GM18526 (cell line): ENCODE results near the gene TMEM127.

ENCODE experiments used
- POLR2A ChIP-seq: IDR thresholded peaks from 3 replicates; pipeline ENCODE4 v1.6.1; 2011; ENCODE audit not compliant: insufficient read length; ENCODE audit errors: extremely low read depth

TMEM127 gene

GRCh38 chr2:96271995-96272394 lies 6.2 kb upstream of the TMEM127 start:
- TF ChIP-seq POLR2A, result no peak

DNA sequence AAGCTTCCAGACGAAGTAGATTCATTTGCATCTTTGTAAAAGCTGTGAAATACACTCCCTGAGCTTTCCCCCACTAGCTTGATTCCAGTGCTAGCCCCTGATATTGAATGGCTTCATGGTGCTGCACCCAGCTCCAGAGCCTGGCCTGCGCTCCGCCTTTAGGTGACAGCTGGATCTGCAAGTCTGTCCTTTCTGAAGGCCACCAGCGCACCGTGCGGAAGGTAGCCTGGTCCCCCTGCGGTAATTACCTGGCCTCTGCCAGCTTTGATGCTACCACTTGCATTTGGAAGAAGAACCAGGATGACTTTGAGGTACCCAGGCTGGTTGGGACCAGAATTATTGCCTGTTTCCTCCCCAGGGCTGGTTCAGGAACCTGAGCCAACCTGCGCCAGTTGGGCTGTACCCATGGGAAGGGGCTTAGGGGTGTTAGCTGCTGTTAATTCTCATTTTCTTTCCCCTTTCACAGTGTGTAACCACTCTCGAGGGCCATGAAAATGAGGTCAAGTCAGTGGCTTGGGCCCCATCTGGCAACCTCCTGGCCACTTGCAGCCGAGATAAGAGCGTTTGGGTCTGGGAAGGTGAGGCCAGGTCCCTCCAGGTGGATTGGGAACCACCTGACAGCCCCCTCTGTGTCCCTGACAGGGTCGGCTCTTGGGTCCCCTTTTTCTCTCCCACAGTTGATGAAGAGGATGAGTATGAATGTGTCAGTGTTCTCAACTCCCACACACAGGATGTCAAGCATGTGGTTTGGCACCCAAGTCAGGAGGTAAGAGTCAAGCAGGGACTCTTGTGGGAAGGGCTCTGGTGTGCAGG lies 1.6 kb upstream of the TMEM127 start:
- TF ChIP-seq POLR2A, result no peak

DNA sequence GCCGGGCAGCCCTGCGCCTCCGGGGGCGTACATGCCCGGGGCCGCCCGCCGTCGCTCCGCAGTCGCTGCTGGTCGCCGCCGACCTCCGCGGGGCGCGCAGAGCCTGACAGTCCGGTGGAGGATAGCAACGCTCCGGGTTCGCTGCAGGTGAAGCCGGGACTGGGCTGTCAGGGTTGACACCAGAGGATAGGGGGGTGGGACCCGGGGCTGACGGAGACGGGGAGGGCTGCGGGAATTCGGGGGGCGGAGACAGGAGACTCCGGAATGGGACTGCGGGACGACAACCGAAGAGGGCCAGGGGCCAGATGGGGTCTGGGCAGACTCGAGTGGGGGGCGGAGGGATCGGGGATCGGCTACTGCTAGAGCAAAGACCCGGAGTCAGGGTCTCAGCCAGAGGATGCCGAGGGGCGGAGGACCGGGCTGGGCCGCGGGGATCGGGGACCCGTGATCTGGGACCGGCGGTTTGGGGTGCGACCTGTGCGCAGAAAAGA lies 403 bp downstream of the TMEM127 start:
- TF ChIP-seq POLR2A, result no peak

GRCh38 chr2:96264656-96265348 lies 995 bp downstream of the TMEM127 start:
- no peak for TF ChIP-seq POLR2A

GRCh38 chr2:96264086-96264485 lies 1.7 kb downstream of the TMEM127 start:
- no peak for TF ChIP-seq POLR2A

DNA sequence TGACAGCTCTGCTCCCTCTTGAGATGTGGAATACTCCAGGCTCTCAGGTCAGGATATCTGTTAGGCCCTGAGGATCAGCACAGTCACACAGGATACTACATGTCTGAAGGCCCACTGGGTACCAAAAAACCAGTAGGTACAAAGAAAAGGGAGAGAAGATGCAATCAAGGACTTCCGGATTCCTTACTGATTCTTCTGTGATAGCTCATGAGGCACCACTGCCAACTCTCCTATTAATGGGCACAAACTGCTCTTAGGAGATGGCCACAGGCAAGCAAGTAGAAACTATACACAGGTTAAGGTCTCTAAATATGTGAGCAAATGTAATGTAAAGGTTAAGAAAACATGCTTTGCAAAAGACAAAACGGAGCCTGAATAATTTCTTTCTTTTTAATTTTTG lies 3.5 kb downstream of the TMEM127 start:
- TF ChIP-seq POLR2A, result no peak

DNA sequence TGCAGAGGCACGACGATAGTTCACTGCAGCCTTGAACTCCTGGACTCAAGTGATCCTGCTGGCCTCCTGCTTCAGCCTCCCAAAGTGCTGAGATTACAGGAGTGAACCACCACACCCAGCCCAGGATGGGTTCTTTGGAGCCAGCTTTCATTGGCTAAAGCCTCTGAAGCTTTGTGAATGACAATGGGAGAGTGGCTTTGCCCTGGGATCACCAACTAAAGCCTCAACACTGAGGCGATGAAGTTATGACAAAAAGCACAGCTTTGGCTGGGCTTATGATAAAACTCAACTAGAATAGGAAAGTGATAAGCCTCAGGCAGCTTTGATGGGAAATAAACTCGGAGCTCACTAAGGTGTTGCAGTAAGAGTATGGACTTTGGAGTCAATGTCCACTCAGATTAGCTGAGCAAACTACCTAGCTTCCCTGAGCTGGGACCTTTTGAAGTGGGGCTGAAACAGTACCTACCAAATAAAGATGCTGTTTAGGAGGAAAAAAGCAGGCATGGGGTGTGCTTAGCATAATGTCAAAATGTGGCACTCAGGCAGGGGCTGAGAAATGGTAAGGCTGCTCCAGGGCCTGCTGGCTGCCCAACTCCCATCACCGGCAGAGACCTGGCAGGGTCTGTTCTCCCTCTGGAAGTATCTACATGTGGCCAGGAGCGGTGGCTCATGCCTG lies 4.3 kb downstream of the TMEM127 start:
- no peak for TF ChIP-seq POLR2A

- TF ChIP-seq POLR2A, result no peak
These were observed 5.2 kb downstream of the TMEM127 start for GRCh38 chr2:96260387-96261260.

DNA sequence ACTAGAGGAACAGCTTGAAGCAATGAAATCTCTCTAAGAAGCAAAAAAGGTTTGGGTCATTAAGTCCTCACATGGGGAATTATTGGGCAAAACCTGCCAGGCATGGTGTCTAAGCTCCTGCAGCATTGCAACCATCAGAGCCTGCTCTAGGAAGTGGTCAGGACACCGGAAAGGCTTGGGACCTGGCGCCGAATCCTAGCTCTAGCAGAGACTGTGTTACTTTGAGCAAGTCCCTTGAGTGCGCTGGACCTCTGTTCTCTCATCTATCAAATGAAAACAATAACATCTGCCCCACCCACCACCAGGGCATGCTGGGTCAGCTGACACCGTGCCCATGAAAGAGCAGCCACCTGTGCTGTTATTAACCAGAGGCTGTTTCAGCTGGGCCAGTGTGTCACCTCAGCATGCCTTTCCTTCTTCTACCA lies 6.3 kb downstream of the TMEM127 start:
- TF ChIP-seq POLR2A, result no peak

DNA sequence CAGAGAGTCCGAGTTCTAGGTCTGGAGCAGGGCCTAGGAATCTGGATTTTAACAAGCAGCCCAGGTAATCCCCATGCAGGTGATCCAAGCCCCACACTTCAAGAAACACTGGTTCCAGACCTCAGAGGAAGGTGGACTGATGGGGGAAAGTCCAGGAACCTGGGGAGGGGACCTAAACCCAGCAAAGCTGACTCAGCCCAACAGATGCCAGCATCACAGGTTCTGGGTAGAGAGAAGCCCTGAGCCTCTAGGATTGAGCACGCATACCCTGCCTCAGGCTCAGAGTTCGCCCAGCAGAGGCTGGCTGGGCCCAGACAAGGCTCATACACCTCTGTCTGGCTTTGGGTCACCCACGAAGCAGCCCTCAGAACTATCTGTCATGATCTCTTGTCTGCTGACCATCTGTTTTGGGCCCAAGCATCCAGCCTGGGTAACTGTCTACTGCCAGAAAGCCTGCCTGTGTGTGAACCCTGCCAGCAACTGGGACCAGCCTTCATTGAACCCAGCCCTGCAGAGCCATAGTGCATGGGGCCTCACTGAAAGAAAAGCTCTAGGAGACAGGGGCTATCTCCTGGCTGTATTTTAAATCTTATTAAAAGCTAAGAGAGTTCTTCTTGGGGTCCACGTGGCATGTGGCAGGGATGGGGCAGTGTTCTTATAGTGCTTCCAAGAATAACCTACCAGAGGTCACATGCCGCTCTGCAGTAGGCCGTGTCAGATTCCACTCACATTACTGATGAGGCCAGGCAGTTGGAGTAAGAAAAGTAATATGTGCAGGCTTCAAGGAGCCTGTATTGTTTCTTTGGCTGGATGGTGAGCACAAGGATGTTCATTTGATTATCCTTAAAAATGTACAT lies 7.4 kb downstream of the TMEM127 start:
- no peak for TF ChIP-seq POLR2A

GRCh38 chr2:96256611-96257113 lies 9.1 kb downstream of the TMEM127 start:
- no peak for TF ChIP-seq POLR2A

DNA sequence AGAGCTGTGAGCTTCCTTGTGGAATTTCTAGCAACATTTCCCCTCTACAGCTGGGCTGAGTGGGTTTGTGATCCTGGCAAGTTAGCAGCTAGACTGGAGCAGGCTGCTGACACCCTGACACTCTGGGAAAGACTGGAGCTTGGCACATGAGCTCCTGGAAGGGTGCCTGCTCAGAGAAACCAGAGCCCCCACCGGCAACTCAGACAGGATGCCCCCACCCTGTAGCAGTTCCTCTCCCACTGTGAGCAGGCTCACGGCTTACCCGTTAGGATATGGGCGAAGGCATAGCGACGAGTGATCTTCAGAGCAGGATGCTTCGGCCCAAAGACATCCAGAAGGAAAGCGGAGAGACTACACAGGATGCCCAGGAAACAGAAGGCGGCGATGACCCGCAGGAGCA lies 11.2 kb downstream of the TMEM127 start:
- TF ChIP-seq POLR2A, result no peak

GRCh38 chr2:96253006-96253405 lies 12.8 kb downstream of the TMEM127 start:
- no peak for TF ChIP-seq POLR2A

DNA sequence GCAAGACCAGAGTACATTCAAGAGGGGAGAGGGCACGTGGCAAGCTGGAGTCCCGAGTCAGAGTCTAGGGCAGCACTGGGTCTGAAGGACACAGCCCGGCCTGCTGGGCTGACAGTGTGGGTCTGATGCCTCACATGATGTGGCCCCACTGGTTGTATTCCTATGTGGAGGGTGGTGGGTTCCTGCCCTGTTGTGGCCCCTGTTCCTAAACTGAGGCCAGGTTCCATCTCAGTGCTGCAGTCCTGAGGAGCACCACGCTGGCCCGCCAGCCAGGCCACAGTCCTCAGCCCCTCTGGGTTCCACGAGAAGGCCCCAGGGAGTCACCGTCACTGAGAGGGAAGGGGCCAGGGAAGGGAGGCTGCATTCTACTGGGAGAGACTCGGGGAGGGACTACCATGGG lies 13.3 kb downstream of the TMEM127 start:
- no peak for TF ChIP-seq POLR2A
